Activated T-cell treated with anti-CD3 and anti-CD28 coated beads for 4 hours (primary cell): ENCODE results near the gene C19orf67.

ENCODE experiments used
- DNase-seq: peaks from one replicate; pipeline ENCODE4 v3.0.0-alpha.2; 2020

The C19orf67 gene

GRCh38 chr19:14081797-14082674 is 3.5 kb downstream of the C19orf67 start:
- no peak for DNase-seq

GRCh38 chr19:14080887-14081796 is 4.4 kb downstream of the C19orf67 start:
- peak; percentile 99 for DNase-seq

- DNase-seq: no peak
Observed at GRCh38 chr19:14078411-14078810, 7.2 kb downstream of the C19orf67 start.

- no peak for DNase-seq
Observed at GRCh38 chr19:14073925-14074838, 11.4 kb downstream of the C19orf67 start.

GRCh38 chr19:14073261-14073924 is 12.2 kb downstream of the C19orf67 start:
- peak; percentile 58 for DNase-seq

GRCh38 chr19:14072535-14073260 is 12.9 kb downstream of the C19orf67 start, which contains the start of gene MISP3:
MISP3 (plus strand) TSS chr19:14072786; CDS start chr19:14073310, 524 bp downstream.
- DNase-seq: no peak

- DNase-seq: no peak
Observed at GRCh38 chr19:14070268-14071050, 15.1 kb downstream of the C19orf67 start.

GRCh38 chr19:14066134-14066533 is 19.4 kb downstream of the C19orf67 start:
- no peak for DNase-seq

- no peak for DNase-seq
Observed at GRCh38 chr19:14063105-14063504, 22.5 kb downstream of the C19orf67 start.

- no peak for DNase-seq
Observed at GRCh38 chr19:14062558-14062855, 23.1 kb downstream of the C19orf67 start.

GRCh38 chr19:14061751-14062557 is 23.6 kb downstream of the C19orf67 start, which contains the start of gene PALM3:
PALM3 (minus strand) TSS chr19:14062076; CDS start chr19:14061980, 96 bp downstream.
- no peak for DNase-seq

GRCh38 chr19:14061081-14061749 is 24.4 kb downstream of the C19orf67 start:
- no peak for DNase-seq

- no peak for DNase-seq
Observed at GRCh38 chr19:14059652-14060155, 25.9 kb downstream of the C19orf67 start.

GRCh38 chr19:14059093-14059480 is 26.5 kb downstream of the C19orf67 start:
- DNase-seq: no peak

GRCh38 chr19:14058182-14059092 is 27.1 kb downstream of the C19orf67 start:
- no peak for DNase-seq

GRCh38 chr19:14056741-14057356 is 28.7 kb downstream of the C19orf67 start:
- DNase-seq: no peak

- no peak for DNase-seq
Observed at GRCh38 chr19:14056069-14056666, 29.4 kb downstream of the C19orf67 start.
